Testis (tissue), 5 donors: ENCODE data around the gene CTRB1. TPM values are rescaled to one million over a fixed set of nuclear protein-coding genes. Genes with fewer than 3 reads are reported as not detected.

Experiments
- DNase-seq: peaks from one replicate; pipeline ENCODE4 v3.0.0-alpha.2; 2019
- H3K27ac ChIP-seq, 2 donors: fragments of 200-600 bp; sonication (generic); one replicate each; pipeline ENCODE4 v1.5.1; 2019
- H3K27me3 ChIP-seq: fragments of 200-600 bp; sonication (generic); one replicate; pipeline ENCODE4 v1.5.1; 2019
- H3K36me3 ChIP-seq: fragments of 200-600 bp; sonication (generic); one replicate; pipeline ENCODE4 v1.5.1; 2017; ENCODE audit warnings: low read depth; ENCODE audit errors: missing control alignments
- H3K4me1 ChIP-seq: fragments of 200-600 bp; sonication (generic); one replicate; pipeline ENCODE4 v1.5.1; 2019
- H3K4me3 ChIP-seq, 2 donors: fragments of 200-600 bp; sonication (generic); one replicate each; pipeline ENCODE4 v1.5.1; 2017 to 2019
- H3K9me3 ChIP-seq: fragments of 200-600 bp; sonication (generic); one replicate; pipeline ENCODE4 v1.5.1; 2017
- POLR2A ChIP-seq: fragments of 450-650 bp; IDR thresholded peaks from one replicate; pipeline ENCODE4 v1.6.1; 2017; ENCODE audit warnings: antibody characterized with exemption, mild to moderate bottlenecking, moderate library complexity
- WGBS, 2 donors: methylation state at CpG; one replicate each; pipeline ENCODE4 v1.1.5; 2018; 5-methylcytosine and 5-hydroxymethylcytosine counted together
- intact Hi-C: fragments of 100-400 bp; cut with DNase I; formaldehyde crosslinking; loops from one replicate; pipeline ENCODE4 v1.15.1; 2023; ENCODE audit warnings: low total_unique reads
- long read RNA-seq, 2 donors: transcript quantifications; one replicate each; lab custom pipeline, GENCODE V29; 2026
- polyA plus RNA-seq: library from polyadenylated mRNA; stranded (reverse); fragments of 350-450 nt; fragmentation: Illumina TruSeq; extraction: RNeasy Lipid Tissue Mini Kit (QIAGEN cat#74804); gene quantifications from one replicate; pipeline ENCODE4 v1.2.3, GENCODE V29; 2014; ENCODE audit warnings: low read depth, low replicate concordance; ENCODE audit not compliant: insufficient read depth
- total RNA-seq, 2 donors: library from RNA; depleted of rRNA; stranded (reverse); fragments of >200 nt; gene quantifications; one replicate each; pipeline ENCODE4 v1.2.3, GENCODE V29; 2016
- TF ChIP-seq, protein P1 (sequence below), 3 experiments: fragments of 450-650 bp in 2 of 3; fragments of 200-600 bp in 1 of 3; sonication (generic) in 1 of 3; IDR thresholded peaks; one replicate each; pipeline ENCODE4 v1.5.1; 2016 to 2019; ENCODE audit warnings: antibody characterized with exemption in 3 of 3, mild to moderate bottlenecking in 2 of 3, moderate library complexity in 1 of 3

CTRB1 gene
- total RNA-seq (1 to 10 TPM in 1 of 2 donors, not detected in 1; 1.2 TPM), polyA plus RNA-seq (not detected)
- long read RNA-seq, donor 1, partial matches to known transcripts, result 0 of 3 reads
- long read RNA-seq, donor 1, other reads (novel, unspliced or antisense), result 0 of 3 reads
- long read RNA-seq, donor 2, partial matches to known transcripts, result 0 of 2 reads
- long read RNA-seq, donor 2, other reads (novel, unspliced or antisense), result 0 of 2 reads

DNA sequence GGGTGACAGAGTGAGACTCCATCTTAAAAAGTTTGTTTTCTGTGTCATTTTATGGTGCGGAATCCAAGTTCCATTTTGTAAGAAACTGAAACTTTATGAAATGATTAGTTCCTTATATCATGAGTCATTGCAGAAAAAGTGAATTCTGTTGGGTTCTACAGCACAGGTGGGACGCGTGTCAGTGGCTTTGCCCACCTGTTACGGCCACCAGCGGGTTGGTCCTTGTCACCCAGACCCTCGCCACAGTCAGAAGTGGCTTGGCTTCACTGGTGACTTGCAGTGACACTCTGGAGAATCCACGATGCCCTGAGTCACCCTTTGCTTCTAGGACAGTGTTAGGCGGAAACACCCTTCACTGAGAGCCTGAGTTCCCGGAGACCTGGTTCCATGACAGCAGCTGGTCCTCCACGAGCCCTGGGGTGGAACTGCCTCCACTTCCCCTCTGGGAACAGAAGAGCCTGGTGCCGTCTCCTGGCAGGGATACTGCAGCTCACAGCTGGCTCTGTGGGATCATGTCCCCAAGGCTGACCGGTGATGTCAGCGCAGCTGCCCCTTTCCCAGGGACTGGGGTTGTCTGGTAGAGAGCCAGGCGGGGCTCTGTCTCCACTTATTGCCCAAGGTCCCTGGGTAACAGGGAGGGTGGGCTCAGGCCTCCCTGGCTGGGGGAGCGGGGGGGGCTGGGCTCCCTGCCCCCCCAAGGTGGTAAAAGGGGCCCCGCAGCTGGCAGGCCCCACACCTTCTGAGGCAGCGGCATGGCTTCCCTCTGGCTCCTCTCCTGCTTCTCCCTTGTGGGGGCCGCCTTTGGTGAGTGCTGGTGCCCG, at the start of gene CTRB1:
TSS of gene CTRB1 (plus strand) at position 733 of the 821 bp plus-strand sequence. CDS start at position 753, 20 bp downstream.
- Histone ChIP-seq H3K9me3 (no peaks in the 10 kb centered on the region), H3K36me3 (no peaks in the 10 kb centered on the region), H3K4me3 (no peak within 1 kb of the TSS), H3K4me1 (peaks cover 3% of the 10 kb centered on the region), H3K27me3 (no peaks in the 10 kb centered on the region), H3K27ac (no peak within 1 kb of the TSS)
- intact Hi-C loops, result no loop called here
- DNase-seq, result no peak
- WGBS, 2 donors, result 85 to 95% methylated on average over 8 to 19 of the region's 19 CpGs
- TF ChIP-seq, protein P1, sequence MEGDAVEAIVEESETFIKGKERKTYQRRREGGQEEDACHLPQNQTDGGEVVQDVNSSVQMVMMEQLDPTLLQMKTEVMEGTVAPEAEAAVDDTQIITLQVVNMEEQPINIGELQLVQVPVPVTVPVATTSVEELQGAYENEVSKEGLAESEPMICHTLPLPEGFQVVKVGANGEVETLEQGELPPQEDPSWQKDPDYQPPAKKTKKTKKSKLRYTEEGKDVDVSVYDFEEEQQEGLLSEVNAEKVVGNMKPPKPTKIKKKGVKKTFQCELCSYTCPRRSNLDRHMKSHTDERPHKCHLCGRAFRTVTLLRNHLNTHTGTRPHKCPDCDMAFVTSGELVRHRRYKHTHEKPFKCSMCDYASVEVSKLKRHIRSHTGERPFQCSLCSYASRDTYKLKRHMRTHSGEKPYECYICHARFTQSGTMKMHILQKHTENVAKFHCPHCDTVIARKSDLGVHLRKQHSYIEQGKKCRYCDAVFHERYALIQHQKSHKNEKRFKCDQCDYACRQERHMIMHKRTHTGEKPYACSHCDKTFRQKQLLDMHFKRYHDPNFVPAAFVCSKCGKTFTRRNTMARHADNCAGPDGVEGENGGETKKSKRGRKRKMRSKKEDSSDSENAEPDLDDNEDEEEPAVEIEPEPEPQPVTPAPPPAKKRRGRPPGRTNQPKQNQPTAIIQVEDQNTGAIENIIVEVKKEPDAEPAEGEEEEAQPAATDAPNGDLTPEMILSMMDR (IDR thresholded peaks at IDR 0.05), result no peak
- no peak for TF ChIP-seq POLR2A

DNA sequence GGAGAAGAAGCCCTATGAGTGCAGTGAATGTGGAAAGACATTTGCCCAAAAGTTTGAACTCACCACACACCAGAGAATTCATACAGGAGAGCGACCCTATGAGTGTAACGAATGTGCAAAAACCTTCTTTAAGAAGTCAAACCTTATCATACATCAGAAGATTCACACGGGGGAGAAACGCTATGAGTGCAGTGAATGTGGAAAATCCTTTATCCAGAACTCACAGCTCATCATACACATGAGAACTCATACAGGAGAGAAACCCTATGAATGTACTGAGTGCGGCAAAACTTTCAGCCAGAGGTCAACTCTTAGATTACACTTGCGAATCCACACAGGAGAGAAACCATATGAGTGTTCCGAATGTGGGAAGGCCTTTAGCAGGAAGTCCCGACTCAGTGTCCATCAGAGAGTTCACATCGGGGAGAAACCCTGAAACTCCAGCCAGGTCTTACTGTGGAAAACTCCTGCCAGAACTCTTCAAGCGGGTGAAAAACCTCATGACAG, 48.8 kb upstream of the CTRB1 start:
- H3K9me3 ChIP-seq, result no peaks in the 10 kb centered on the region
- TF ChIP-seq, protein P1 (IDR thresholded peaks at IDR 0.05), result no peak
- no peak for TF ChIP-seq POLR2A
- H3K4me1 ChIP-seq, result no peaks in the 10 kb centered on the region
- H3K27ac ChIP-seq, result no peak overlapping the region
- H3K27me3 ChIP-seq, result no peaks in the 10 kb centered on the region
- 91 to 98% methylated on average over 10 of the region's 10 CpGs for WGBS, 2 donors
- DNase-seq, result no peak
- no peak overlapping the region for H3K4me3 ChIP-seq
- H3K36me3 ChIP-seq, result no peaks in the 10 kb centered on the region
- intact Hi-C loops, result no loop called here

DNA sequence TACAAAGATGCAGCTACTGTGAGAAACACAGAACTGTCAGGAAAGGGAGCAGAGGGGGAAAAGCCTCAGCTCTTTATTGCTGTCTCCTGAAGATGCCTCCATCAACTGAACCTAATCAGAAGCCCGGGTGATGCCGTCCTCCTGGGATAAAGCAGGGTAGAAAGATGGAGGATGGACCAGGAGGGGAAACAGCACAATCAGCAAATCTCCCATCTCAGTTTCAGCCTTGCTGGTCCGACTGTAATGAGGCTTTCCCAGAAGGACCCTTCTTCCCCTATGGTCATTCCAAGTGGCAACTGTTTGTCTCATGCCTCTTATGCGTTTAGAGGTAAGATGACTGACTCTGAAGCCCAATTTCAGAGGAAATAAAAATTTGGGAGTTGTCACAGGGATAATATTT, 46.2 kb upstream of the CTRB1 start:
- no peak for DNase-seq
- no peaks in the 10 kb centered on the region for H3K9me3 ChIP-seq
- H3K27ac ChIP-seq, result no peak overlapping the region
- H3K27me3 ChIP-seq, result no peaks in the 10 kb centered on the region
- H3K4me1 ChIP-seq, result no peaks in the 10 kb centered on the region
- no peak for TF ChIP-seq POLR2A
- TF ChIP-seq, protein P1 (IDR thresholded peaks at IDR 0.05), result no peak
- intact Hi-C loops, result no loop called here
- no peaks in the 10 kb centered on the region for H3K36me3 ChIP-seq
- H3K4me3 ChIP-seq, result no peak overlapping the region
- WGBS, 2 donors, result 87 to 89% methylated on average over 4 of the region's 4 CpGs

DNA sequence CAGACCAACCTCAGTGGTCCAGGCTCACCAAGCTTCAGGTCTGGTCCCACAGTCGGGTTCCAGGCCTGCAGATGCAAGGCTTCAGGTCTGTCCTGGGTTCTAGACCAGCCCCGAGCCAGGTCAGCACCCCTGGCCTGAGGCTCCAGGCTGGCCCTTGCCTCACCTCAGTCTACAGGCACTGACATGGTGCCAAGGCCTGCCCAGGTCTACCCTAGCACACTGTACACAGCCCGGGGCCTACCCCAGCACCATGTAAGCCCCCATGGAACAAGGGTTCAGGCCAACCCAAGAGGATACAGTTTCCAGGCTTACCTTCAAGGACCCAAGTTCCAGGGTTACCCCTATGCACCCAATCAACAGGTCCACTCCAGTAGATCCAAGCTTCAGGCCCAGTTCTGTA, 43.7 kb upstream of the CTRB1 start:
- Histone ChIP-seq H3K4me1 (no peaks in the 10 kb centered on the region), H3K27me3 (no peaks in the 10 kb centered on the region), H3K27ac (no peak overlapping the region), H3K36me3 (no peaks in the 10 kb centered on the region), H3K9me3 (no peaks in the 10 kb centered on the region), H3K4me3 (no peak overlapping the region)
- intact Hi-C loops, result no loop called here
- DNase-seq, result no peak
- TF ChIP-seq, protein P1 (IDR thresholded peaks at IDR 0.05), result no peak
- no peak for TF ChIP-seq POLR2A
- 98 to 100% methylated on average over 1 to 3 of the region's 3 CpGs for WGBS, 2 donors
